ENCODE data around the gene LGALS9.

- TF ChIP-seq EZH2 (IDR thresholded peaks at IDR 0.05) (no peak), POLR2AphosphoS5 (IDR thresholded peaks at IDR 0.05; ENCODE audit: borderline replicate concordance, low read depth, low read length) (no peak), FOXP2 (optimal IDR thresholded peaks at IDR 0.05; ENCODE audit: control extremely low read depth, extremely low read length, insufficient read depth) (no peak)
Measured at GRCh38 chr17:27591986-27592385, 39.0 kb upstream of the LGALS9 start.

All from SK-N-MC (cell line).